ENCODE measurements around the gene NEO1.
"Not testable (repeated sequence)": the region's sequence is repeated elsewhere in the genome, so short reads cannot be mapped to it uniquely, and the experiment has no call there.

NEO1 gene

DNA sequence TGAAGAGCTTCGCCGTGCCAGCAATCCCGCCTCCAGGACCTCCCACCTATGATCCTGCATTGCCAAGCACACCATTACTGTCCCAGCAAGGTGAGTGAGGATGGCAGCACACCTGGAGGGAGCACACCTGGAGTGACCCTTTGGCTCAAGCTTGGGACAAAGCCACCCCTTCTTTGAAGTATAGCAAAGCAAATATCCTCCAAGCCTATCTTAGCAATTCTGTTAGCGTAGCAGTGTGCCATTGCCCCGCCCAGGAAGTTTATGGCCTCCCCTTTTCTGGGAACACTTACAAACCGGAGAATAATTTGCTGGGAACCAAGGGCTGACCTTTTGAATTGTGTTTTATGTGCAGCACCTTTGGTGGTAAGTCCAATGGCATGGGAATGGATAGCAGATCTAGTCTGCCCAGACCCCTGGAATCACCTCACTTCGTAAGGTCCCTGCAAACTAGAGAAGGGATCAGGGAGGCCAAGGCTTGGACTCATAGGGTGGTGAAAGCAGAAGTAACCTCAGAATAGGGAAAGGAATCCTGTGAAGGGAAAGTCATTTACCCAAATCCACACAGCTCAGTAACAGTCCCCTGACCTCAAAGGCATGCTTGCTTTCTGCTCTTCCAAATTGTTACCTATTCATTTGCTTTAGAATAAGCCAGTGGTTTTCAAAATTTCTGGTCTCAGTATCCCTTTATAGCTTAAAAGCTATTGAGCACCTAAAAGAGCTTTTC lies 246.4 kb downstream of the NEO1 start:
- DNase-seq = no peak

DNA sequence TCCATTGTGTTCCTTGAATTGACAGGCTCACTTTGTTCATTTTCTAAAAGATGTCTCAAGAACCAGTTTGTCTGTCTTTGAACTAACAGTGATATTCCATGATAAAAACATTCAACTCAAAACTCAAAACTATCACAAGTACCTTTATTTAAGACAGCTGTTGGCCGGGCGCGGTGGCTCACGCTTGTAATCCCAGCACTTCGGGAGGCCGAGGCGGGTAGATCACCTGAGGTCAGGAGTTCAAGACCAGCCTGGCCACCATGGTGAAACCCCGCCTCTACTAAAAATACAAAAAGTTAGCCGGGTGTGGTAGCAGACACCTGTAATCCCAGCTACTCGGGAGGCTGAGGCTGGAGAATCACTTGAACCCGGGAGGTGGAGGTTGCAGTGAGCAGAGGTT lies 248.0 kb downstream of the NEO1 start:
- not testable (repeated sequence) for DNase-seq

DNA sequence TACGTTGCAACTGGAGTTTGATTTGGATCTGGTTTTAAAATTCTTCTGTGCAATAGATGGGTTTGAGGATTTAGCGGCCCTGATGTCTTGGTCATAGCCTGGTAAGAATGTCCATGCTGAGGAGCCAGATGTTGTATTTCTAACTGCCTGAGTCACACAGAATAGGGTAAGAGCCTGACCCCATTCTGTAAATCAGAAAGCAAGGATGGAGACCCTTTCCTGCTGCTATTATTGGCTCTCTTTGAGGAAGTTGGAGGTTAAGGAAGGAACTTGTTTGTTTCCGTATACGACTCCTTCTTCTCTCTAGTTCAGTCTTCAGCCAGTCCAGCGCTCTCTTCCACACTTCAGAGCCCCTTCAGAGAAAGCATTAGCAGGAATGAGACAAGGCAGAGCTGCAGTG lies 251.4 kb downstream of the NEO1 start:
- DNase-seq = no peak

DNA sequence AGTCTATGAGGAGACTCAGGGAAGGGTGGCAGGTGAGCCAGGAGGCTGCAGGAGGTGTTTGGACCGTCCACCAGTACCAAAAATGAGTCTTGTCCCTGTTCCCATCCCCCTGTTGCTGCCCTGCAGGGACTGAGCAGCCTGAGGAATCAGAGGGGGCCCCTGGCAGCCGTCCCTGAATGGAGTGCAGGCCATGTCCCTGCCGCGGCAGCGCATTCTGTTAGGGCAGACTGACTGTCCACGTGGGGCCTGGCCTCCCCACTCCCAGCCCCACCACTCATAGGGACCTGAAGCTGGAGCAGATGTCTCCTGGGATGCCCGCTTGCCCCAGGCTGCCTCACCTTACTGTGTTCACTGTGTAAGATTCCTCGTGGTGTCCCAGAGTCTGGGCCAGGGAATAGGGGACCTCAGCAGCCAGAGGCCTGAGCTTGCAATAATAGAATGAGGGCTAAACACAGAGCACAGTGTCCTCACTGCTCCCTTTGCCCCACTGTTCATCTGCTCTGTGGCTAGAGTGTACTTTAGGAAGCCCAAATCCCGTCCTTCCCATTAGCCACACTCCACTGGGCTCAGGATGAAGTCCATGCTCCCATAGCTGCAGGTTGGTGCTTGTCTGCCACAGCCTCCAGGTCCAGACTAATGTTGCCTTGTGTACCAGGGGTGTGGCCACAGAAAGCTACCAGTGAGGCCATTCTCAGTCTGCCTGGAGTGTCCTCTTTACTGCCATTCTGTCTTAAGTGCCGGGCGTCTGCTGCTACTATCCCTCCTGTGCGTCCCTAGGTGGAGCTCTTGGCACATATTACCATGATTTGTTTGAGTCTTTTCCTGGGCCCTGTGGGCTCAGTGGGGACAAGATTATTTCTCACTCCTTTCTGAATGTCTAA lies 253.3 kb downstream of the NEO1 start:
- peak in 17 of 56 donors; percentile 8 to 48 (median 23) for DNase-seq

DNA sequence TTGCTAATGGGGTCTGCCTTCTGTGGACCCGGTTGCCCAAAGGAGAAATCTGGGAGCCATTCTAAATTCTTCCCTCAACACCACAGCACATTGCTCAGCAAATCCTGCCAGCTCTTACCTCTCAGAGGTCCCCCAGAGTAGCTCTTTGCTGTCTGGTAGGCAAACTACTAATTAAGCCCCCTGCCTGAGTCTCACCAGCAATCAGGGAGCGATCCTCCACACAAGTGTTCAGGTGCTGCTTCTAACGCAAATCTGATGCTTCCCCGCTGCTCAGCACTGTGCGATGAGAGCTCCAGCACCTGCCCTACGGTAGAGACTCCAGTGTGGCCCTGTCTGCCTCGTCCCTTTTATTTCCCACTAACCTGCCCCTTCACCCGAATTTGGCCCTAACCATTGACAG lies 256.0 kb downstream of the NEO1 start:
- no peak for DNase-seq

DNA sequence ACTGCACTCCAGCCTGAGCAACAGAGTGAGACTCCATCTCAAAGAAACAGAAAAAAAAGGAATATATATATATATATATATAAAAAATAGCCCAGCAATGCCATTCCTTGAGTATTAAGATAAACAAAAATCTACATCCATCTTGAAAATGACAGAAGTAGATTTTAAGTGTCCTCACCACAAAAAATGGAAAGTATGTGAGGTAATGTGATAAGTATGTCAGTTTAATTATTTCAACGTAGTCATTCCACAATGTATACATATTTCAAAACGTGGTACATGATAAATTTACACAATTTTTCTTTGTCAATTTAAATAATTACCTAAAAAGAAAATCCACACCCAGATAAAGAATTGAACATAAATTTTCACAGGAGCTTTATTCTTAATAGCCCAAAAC lies 261.6 kb downstream of the NEO1 start:
- no peak for DNase-seq

DNA sequence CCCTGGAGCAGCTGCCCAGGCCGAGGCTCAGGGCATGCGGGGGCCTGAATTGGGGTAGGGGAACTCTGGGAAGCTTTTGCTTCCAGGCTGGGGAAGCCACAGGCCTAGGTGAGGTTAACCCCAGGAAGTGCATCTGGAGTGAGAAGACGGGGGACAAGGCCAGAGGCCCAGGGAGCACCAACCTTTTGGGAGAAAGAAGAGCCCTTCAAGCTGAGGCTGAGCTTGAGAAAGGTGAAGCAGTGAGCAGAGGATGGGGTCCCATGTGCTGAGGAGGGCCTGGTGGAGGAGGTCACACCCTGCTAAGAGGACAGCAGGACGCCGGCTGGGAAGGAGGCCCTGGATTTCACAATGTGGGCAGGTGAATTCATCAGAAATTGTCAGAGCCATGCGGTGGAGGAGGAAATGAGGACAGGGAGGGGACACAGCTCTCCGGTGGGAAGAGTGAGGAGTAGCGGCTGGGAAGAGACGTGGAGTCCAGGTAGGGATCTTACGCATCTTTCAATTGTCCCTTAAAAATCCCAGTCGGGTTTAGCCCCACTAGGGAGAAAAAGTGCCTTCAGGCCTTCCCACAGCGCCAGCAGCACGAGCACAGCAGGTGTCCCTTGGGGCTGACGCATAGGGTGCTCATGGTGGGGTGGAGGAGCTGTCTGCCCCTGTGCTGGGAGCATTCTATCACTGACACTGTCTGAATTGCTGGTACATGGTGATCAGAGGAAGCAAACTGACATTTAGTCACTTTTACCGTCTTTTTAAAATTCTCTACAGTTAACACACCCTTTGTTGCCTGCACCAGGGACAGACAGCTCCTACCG lies 265.6 kb downstream of the NEO1 start:
- peak in 1 of 56 donors; percentile 32 for DNase-seq

DNA sequence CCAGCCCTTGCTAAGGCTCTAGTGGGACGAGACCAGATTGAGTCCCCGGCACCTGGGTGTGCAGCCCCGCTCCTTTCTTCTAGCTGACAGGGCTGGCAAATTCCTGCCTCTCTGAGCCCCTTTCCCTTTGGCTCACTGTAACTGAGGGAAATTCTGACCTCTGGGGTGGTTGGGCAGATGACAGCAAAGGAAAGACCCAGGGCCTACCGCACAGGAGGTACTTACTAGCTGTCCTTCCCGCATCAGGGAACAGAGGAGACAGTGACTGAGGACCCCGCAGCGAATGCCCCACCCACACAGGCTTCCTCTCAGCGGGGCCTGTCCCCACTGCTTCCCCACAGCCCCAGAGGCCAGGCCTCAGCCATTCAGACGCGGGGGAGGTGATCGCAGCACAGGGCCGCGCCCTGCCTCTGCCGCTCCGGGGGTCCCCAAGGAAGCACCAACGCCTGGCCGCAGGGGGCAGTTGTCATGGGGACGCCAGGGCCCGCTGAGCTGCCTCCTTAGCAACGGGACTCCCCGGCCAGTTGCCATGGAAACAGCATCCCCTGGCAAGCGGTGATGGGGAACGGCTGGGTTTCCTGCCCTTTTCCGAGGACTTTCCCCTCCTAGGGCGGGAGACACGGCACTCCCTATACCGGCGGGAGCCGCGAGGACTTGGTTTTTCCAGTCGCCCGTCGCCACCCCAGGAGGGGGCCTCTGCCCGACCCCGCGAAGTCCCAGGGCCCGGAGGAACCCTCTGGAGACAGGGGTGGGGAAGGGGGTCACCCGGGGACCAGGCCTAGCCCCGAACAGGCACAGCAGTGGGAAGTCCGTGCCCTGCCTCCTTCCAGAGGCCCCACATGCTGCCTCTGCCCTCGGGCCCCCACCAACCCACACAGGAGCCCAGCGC lies 266.4 kb downstream of the NEO1 start:
- peak in 23 of 56 donors; percentile 10 to 51 (median 25) for DNase-seq

DNA sequence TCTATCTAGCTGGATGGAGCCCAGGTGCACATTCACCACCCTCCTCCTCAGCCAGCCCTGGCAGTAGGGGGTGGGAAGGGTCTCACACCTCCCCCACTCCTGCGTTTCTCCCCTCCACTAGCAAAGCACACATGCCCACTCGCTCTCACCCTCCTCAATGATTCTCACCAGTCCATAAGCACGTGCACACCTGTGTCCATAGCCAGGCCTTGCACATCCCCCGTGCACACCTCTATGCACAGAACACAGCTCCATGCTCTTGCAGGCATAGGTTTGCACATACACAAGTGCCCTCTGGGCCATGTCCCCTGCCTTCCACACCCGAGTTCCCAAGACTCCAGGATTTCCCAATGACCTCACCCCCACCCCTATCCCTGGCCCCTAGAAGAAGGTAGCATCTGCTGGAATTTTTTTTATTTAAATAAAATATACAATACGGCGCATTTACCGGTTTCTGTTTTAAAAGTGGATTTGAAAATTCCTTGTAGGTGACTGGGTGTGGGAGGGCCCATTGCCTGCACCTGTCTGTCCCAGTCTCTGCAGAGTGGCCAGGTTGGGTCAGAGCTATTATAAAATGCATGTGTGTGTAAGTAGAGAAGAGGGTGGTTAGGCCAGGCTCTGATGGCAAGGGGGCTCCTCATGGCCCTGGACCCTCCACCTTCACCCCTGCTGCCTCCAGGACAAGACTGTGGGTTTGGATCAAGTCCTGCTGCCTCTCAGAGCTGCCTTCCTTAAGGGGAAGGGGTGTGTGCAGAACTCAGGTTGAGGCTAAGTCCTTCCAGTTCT lies 267.4 kb downstream of the NEO1 start:
- DNase-seq = no peak

DNA sequence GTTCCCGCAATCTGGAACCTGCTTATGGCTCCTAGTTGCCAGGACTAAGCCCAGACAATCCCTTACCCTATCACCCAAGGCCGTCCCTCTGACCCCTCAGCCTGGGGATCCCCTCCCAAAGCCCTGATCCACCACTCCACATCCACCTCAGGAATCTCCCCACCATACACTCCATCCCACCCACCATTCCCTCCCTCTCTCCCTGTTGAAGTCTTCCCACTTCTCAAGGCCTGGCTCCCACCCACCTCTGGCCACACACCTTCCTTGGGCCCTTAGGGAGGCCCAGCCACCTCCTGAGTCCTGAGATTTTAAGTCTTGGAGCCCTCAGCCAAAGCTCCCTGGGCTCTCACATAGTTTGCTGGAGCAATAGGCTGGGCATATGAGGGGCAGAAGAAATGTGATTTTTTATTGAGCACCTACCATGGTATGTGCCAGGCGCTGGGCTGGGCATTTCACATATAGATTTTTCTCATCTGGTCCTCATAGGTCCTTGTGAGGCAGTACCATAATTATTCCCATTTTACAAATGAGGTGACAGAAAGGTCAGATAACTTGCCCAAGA lies 268.4 kb downstream of the NEO1 start:
- DNase-seq = no peak

DNA sequence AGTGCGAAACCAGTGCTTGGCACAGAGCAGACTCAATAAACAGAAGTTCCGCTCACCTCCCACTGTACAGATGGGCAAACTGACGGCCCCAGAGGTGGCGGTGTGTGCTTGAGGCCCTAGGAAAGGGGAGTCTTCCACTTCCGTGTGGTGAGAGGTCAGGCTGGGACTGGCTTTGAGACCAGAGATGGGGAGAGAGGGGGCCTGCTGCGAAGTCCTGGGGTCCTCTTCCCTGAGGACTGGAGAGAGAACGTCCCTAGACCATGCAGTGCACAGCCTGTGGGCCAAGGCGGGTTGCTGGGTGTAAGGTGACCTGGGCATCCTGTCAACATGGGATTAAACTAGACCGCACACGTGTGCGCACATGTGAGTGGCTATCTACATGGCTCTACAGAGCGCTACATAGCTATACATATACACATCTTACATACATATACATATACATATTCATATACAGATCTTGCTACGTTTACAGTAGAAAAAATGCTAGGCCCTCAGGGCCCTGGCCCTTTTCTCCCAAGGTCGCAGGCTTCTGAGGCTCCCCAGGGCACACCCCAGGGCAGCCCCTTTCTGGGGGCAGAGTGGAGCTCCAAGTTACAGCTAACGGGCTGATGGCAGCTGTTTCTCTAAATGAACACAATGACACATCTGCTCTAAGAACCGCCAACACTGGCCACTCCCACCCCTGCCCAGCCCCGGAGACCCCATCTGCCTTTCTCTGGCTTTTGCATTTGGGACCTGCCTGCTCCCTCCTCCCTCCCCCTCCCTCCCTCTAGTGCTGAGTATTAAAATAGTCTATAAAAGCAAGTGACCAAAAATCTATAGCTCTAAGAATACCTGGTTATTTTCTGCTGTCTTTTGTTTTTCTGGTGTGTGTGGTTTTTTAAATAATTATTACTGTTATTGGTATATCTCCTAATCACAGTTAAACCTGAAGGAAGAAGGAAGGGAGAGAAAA lies 269.5 kb downstream of the NEO1 start:
- DNase-seq = no peak

DNA sequence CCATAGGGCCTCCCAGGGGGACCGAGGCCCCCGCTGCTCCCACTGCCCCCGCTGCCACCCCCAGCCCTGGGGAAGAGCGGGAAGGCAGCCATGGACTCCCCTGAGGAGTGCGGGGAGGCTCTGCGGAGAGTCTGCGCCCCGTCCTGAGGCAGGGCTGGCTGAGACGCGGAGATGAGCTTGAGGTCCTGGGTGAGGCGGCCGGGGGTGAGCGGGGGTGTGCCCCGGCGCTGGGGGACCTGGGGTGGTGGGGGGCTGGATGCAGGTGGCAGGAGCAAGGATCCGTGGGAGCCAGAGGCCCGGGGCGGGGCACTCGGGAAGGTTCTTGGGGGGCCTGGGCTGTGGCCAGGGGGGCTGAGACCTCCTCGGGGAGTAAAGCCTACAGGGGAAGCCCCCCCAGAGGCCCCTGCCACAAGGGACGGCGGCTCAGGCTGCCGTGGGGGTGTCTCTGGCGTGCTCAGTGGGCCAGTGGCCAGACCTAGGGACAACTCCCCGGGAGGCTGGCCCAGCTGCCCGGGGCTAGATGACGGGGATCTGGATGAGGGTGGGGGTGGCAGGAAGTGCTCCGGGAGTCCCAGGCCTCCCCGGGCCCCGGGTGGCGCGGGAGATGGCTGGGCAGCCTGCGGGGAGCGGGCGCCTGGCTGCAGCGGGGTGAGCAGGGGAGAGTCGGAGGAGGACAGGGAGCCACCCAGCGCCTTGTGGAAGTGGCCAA lies 270.6 kb downstream of the NEO1 start:
- no peak for DNase-seq

DNA sequence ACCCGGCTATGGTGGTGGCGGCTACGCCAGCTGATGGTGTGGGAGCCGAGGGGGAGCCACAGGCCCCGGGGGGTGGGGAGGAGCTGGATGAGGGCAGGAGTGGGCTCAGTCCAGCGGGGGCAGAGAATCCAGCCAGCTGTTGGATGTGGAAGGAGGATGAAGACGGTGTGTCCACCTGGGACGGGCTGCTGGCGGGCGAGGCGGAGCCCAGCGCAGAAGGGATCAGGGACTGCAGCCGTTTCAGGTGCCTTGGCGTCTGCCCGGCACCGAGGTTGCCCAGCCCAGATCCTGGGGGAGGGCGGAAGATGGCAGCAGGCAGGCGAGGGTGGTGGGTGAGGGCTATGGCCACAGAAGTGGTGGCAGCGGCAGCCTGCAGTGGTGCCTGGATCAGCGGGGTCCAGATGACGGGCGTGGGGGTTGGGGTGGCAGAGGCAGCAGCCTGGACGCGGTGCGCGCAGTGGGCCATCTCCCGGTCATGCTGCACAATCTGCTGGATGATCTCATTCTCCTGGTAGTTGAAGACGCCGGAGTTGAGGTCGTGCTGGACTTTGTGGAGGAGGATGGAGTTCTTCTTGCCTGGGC lies 271.2 kb downstream of the NEO1 start:
- DNase-seq = no peak

DNA sequence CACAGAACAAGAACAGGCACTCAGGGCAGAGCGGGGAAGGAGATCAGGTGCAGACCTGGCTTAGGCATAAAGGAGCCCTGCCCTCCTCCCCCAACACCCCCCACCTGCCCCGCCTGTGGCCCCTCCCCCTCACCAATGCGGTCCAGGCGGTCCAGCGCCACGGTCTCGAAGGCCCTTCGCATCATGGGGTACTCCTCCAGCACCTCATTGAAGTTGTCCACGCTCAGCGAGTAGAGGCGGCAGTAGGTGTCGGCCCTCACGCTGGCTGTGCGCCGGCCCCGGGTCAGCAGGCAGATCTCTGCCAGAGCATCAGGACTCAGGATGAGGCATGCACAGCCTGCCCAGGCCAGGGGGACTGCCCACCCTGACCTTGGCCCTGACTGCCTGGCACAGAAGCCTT lies 271.7 kb downstream of the NEO1 start:
- no peak for DNase-seq

DNA sequence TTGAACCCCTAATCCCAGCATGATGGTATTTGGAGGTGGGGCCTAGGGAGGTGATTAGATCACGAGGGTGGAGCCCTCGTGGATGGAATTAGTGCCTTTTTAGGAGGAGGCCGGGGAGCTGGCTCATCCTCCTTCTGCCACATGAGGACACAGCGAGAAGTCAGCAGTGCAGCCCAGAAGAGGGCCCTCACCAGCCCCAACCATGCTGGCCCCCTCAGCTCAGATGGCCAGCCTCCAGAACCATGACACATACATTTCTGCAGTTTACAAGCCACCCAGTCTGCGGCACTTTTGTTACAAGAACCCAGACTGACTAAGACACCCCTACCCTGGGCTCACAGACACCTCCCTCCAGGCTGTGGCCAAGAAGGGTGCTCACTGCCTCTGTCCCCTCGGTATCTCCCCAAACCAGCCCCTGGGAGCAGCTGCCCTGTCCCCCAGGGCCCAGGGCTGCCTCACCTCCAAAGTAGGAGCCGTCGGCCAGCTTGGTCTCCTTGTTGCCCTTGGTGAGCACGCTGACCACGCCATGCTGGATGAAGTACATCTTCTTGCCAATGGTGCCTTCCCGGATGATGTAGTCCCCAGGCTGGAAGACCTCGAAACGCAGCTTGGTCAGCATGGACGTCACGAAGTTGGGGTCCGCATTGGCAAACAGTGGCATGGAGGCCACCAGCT lies 272.4 kb downstream of the NEO1 start:
- DNase-seq = no peak

DNA sequence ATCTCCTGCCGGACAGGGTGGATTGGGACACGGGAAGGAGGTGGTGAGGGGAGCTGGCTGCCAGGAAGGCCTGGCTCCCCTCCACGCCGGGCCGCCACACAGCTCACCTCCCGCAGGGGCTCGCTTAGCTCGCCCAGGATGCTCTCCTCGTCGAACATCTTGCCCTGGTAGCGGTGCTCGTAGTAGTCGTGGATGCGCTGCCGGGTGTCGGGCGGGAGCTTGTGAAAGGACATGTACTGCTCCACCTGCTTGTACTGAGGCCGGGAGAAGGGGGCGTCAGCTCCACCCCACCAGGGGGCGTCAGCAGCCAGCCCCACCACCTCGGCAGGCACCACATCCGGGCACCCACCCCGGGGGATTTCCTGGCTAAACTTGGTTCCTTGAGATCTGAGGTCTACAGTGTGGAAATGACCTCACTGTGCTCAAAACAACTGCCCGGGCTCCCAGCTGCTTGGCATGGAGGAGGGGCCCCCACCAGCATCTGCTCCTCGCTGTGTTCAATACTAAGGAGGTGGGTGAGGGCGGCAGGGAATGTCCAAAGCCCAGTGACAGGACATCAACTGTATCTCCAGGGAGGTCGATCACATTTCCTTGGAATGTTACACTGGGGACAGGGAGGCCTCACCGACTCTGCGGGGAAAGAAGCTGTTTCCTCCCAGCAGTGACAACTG lies 273.1 kb downstream of the NEO1 start:
- no peak for DNase-seq
